GM12801 (cell line): ENCODE measurements around the gene OPCML.

Experiments
- CTCF ChIP-seq: IDR thresholded peaks from one replicate; pipeline ENCODE4 v1.5.1; 2011; ENCODE audit warnings: control low read depth; ENCODE audit not compliant: insufficient read length; ENCODE audit errors: extremely low read depth

The OPCML gene

GRCh38 chr11:133041181-133041580, 491.1 kb downstream of the OPCML start:
- no peak for TF ChIP-seq CTCF

DNA sequence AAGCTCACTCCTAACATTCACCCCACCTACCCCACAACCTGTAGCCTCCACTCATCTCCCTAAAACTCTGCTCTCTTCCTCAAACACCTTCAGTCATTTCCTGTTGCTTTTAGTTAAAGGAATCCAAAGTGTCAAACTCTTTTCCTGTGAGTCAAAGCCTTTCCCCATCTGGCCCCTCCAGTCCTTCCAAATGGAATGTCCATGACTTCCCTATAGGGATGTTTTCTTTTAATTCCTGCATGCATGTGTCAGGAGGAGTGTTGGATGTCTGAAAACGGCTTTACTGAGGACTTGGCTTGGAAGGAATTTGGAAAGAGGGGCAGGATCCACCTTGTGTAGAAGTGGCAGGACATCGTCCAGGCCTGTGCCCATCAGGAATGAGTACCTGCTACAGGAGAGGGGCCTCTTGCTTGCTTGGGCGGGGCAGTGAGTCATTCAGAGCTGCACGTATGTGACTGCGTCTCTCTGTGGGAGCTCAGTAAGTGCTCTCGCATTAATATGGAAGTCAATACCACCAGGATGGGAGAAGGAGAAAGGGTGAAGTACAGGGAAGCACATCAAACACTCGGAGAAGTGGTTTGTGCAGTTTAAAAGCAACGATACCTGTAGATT, 491.9 kb downstream of the OPCML start:
- no peak for TF ChIP-seq CTCF

DNA sequence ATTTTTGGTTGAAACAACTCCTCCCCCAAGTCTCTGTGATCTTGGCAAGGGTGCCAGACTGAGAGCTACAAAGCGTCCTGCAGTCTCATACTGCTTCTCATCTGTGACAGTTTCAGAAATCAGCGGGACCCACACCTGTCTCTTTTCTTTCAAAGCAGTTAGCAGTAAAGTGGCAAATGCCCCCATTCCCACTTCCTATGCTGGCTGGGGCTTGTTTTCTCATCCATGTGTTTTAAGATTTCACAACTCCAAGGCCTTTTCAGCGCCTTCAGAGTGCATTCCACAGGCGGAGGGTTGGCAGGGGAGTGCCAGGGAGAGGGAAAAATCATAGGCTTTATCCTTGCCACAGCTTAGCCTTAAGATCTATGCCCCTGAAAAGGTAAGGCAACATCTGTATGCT, 493.5 kb downstream of the OPCML start:
- no peak for TF ChIP-seq CTCF

DNA sequence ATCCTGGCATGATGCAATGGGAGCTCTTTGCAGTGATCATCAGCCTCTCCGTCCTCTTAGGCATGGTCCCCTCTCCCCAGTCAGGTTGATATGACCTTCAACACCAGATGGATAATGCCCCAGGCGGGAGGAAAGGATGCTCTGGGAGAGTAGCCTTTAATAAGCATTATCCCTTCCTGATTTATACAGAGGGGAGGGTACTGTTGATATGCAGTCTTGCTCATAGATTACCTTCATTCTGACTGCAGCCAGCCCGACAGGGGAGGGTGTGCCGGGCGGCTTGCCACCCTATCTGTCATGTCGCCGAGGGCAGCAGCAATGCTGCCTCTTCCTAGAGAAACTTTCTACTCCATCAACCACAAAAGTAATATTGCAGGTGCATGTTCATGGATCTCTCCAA, 497.4 kb downstream of the OPCML start:
- TF ChIP-seq CTCF, result no peak

DNA sequence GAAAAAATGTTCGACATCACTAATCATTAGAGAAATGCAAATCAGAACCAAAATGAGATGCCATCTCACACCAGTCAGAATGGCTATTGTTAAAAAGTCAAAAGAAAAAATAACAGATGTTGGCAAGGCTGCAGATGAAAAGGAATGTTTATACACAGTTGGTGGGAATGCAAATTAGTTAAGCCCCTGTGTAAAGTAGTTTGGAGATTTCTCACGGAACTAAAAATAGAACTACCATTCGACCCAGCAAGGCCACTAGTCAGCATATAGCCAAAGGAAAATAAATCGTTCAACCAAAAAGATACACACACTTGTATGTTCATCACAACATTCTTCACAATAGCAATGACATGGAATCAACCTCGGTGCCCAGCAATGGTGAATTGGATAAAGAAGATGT, 503.2 kb downstream of the OPCML start:
- no peak for TF ChIP-seq CTCF

DNA sequence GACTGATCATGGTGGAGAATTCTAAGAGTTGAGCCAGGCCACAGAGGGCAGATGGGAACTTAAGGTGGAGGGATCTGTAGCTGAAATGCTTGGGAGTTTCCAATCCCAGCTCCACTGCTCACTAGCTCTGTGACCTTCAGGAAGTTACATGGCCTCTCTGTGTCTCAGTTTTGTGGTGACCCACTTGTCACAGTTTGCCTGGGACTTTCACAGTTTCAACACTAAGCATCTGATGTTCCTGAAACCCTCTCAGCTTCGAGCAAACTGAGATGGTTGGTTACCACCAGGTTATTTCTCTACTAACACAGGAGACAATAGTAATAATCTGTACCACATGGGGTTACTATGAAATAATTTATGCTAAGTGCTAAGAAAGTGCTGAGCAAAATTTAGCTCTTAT, 505.3 kb downstream of the OPCML start:
- no peak for TF ChIP-seq CTCF

DNA sequence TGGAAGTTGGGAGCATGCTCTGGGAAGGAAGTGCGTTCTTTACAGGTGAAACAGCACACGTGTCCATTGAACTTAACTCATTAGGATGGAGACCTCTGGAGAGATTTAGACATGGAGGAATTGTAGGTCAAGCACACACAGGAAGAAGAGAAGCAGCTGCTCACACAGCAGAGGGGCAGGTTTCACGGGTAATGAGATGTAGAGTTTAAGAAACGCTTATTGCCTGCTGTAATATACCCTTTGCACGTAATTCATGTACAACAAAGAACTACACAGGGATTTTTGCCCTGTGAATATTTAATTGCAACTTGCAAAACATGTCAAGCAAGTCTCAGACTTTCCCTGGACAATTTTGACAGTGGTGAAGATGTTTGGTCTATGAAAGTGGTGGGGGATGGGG, 508.0 kb downstream of the OPCML start:
- no peak for TF ChIP-seq CTCF
